ENCODE measurements around the gene S100A6.

S100A6 gene

GRCh38 chr1:153493343-153493960, 42.3 kb downstream of the S100A6 start:
- no peak for DNase-seq

- no peak for DNase-seq
Observed at GRCh38 chr1:153490272-153491051, 45.3 kb downstream of the S100A6 start.

GRCh38 chr1:153488731-153489130, 47.1 kb downstream of the S100A6 start:
- DNase-seq: no peak

GRCh38 chr1:153487707-153488106, 48.1 kb downstream of the S100A6 start:
- DNase-seq: no peak

GRCh38 chr1:153485863-153486262, 49.9 kb downstream of the S100A6 start:
- DNase-seq: no peak
